H9 (cell line): ENCODE results near the gene GALNT15. TPM values are rescaled to one million over a fixed set of nuclear protein-coding genes. Genes with fewer than 3 reads are reported as not detected.

Experiments
- DNase-seq: peaks from one replicate; pipeline ENCODE4 v3.0.0-alpha.2; 2017
- H2AFZ ChIP-seq: one replicate; pipeline ENCODE4 v1.6.1; 2013; ENCODE audit warnings: mild to moderate bottlenecking, low read length, control low read depth, moderate library complexity
- H2AK5ac ChIP-seq: 2 replicates; pipeline ENCODE4 v1.6.1; 2013; ENCODE audit warnings: low read length, control low read depth, mixed read lengths; ENCODE audit not compliant: insufficient read length
- H2BK120ac ChIP-seq: one replicate; pipeline ENCODE4 v1.6.1; 2013; ENCODE audit warnings: low read depth, mild to moderate bottlenecking, low read length, control low read depth, inconsistent platforms; ENCODE audit not compliant: poor library complexity, severe bottlenecking
- H2BK12ac ChIP-seq: 2 replicates; pipeline ENCODE4 v1.6.1; 2013; ENCODE audit warnings: low read length, control low read depth, mixed read lengths, low read depth; ENCODE audit not compliant: insufficient read length
- H2BK15ac ChIP-seq: 2 replicates; pipeline ENCODE4 v1.6.1; 2013; ENCODE audit warnings: low read depth, low read length, control low read depth
- H2BK20ac ChIP-seq: one replicate; pipeline ENCODE4 v1.6.1; 2013; ENCODE audit warnings: low read depth, mild to moderate bottlenecking, low read length, control low read depth, inconsistent platforms; ENCODE audit not compliant: poor library complexity, severe bottlenecking
- H2BK5ac ChIP-seq: 2 replicates; pipeline ENCODE4 v1.6.1; 2013; ENCODE audit warnings: low read length, control low read depth, mixed read lengths; ENCODE audit not compliant: insufficient read length
- H3K14ac ChIP-seq: 2 replicates; pipeline ENCODE4 v1.6.1; 2013; ENCODE audit warnings: low read length, control low read depth; ENCODE audit not compliant: insufficient read depth
- H3K18ac ChIP-seq: 2 replicates; pipeline ENCODE4 v1.6.1; 2013; ENCODE audit warnings: low read depth, mild to moderate bottlenecking, mixed read lengths, low read length, control low read depth; ENCODE audit not compliant: insufficient read length
- H3K23ac ChIP-seq: 2 replicates; pipeline ENCODE4 v1.6.1; 2013; ENCODE audit warnings: low read length, control low read depth, mixed read lengths, low read depth; ENCODE audit not compliant: insufficient read length
- H3K23me2 ChIP-seq: 2 replicates; pipeline ENCODE4 v1.6.1; 2013; ENCODE audit warnings: low read depth, mild to moderate bottlenecking, mixed read lengths, low read length, control low read depth; ENCODE audit not compliant: insufficient read length, poor library complexity, severe bottlenecking
- H3K27ac ChIP-seq: 2 replicates; pipeline ENCODE4 v1.5.1; 2013; ENCODE audit warnings: low read length, control low read depth, mixed read lengths, low read depth; ENCODE audit not compliant: insufficient read length
- H3K27me3 ChIP-seq: 2 replicates; pipeline ENCODE4 v1.6.1; 2013; ENCODE audit warnings: low read length, control low read depth, inconsistent platforms; ENCODE audit not compliant: insufficient read depth
- H3K4ac ChIP-seq: 2 replicates; pipeline ENCODE4 v1.6.1; 2013; ENCODE audit warnings: low read depth, mild to moderate bottlenecking, control low read depth, inconsistent platforms, low read length, moderate library complexity
- H3K4me1 ChIP-seq: 2 replicates; pipeline ENCODE4 v1.6.1; 2013; ENCODE audit warnings: low read length, control low read depth, inconsistent platforms; ENCODE audit not compliant: insufficient read depth
- H3K4me2 ChIP-seq: 2 replicates; pipeline ENCODE4 v1.6.1; 2013; ENCODE audit warnings: low read length, control low read depth, mixed read lengths; ENCODE audit not compliant: insufficient read length, insufficient read depth
- H3K56ac ChIP-seq: 2 replicates; pipeline ENCODE4 v1.6.1; 2013; ENCODE audit warnings: low read depth, mild to moderate bottlenecking, mixed read lengths, low read length, control low read depth; ENCODE audit not compliant: insufficient read length
- H3K79me1 ChIP-seq: 2 replicates; pipeline ENCODE4 v1.6.1; 2013; ENCODE audit warnings: low read depth, mild to moderate bottlenecking, moderate library complexity, low read length, control low read depth, inconsistent platforms; ENCODE audit not compliant: insufficient read depth, poor library complexity, severe bottlenecking
- H3K79me2 ChIP-seq: 2 replicates; pipeline ENCODE4 v1.6.1; 2013; ENCODE audit warnings: low read length, control low read depth, inconsistent platforms; ENCODE audit not compliant: insufficient read depth
- H3K9ac ChIP-seq: 2 replicates; pipeline ENCODE4 v1.6.1; 2013; ENCODE audit warnings: low read length, control low read depth, mixed read lengths; ENCODE audit not compliant: insufficient read length; ENCODE audit errors: extremely low read depth
- H3K9me3 ChIP-seq: one replicate; pipeline ENCODE4 v1.6.1; 2013; ENCODE audit warnings: low read depth, low read length, inconsistent platforms; ENCODE audit not compliant: control insufficient read depth
- H3T11ph ChIP-seq: one replicate; pipeline ENCODE4 v1.6.1; 2013; ENCODE audit warnings: mild to moderate bottlenecking, low read length, control low read depth, inconsistent platforms
- H4K20me1 ChIP-seq: one replicate; pipeline ENCODE4 v1.6.1; 2013; ENCODE audit not compliant: control insufficient read depth, insufficient read length, insufficient read depth
- H4K5ac ChIP-seq: 2 replicates; pipeline ENCODE4 v1.6.1; 2013; ENCODE audit warnings: low read depth, mild to moderate bottlenecking, mixed read lengths, low read length, control low read depth; ENCODE audit not compliant: insufficient read length
- H4K8ac ChIP-seq: replicated peaks from 2 replicates; pipeline ENCODE4 v1.6.1; 2013; ENCODE audit warnings: low read length, control low read depth, mixed read lengths, low read depth; ENCODE audit not compliant: insufficient read length
- H4K91ac ChIP-seq: 2 replicates; pipeline ENCODE4 v1.6.1; 2013; ENCODE audit warnings: low read depth, mild to moderate bottlenecking, moderate library complexity, mixed read lengths, low read length, control low read depth; ENCODE audit not compliant: insufficient read length
- H3K27ac Mint-ChIP-seq, 3 experiments: 2 replicates in 2 of 3; 3 replicates in 1 of 3; pipeline ENCODE4 v1.8.0; 2020 to 2021; ENCODE audit warnings: mixed read lengths in 3 of 3, mild to moderate bottlenecking in 1 of 3, moderate library complexity in 1 of 3
- H3K27me3 Mint-ChIP-seq: 2 replicates; pipeline ENCODE4 v1.8.0; 2021; ENCODE audit warnings: low read depth, mild to moderate bottlenecking, moderate library complexity, mixed read lengths
- H3K36me3 Mint-ChIP-seq, 3 experiments: 2 replicates in 2 of 3; 3 replicates in 1 of 3; pipeline ENCODE4 v1.8.0; 2020 to 2021; ENCODE audit warnings: low read depth in 3 of 3, mixed read lengths in 3 of 3; ENCODE audit not compliant: insufficient read depth in 1 of 3
- H3K4me1 Mint-ChIP-seq, 2 experiments: 2 replicates each; pipeline ENCODE4 v1.8.0; 2020; ENCODE audit warnings: mixed read lengths in 2 of 2
- H3K4me3 Mint-ChIP-seq, 2 experiments: 2 replicates in 1 of 2; 3 replicates in 1 of 2; pipeline ENCODE4 v1.8.0; 2020 to 2021; ENCODE audit warnings: mild to moderate bottlenecking in 2 of 2, mixed read lengths in 2 of 2, moderate library complexity in 1 of 2
- H3K9me3 Mint-ChIP-seq, 2 experiments: 2 replicates in 1 of 2; 3 replicates in 1 of 2; pipeline ENCODE4 v1.8.0; 2020; ENCODE audit warnings: mild to moderate bottlenecking in 2 of 2, mixed read lengths in 2 of 2, moderate library complexity in 1 of 2
- CTCF ChIP-seq: fragments of 200-600 bp; sonication (generic); conservative IDR thresholded peaks from 3 replicates; pipeline ENCODE4 v1.8.0; 2021; ENCODE audit warnings: antibody characterized with exemption, mild to moderate bottlenecking
- WGBS: extraction: QIAGEN DNeasy Blood & Tissue Kit; methylation state at CpG from one replicate; pipeline ENCODE4 v1.1.7; 2013; ENCODE audit warnings: missing lambda C conversion rate, low lambda C conversion rate, mixed read lengths; ENCODE audit not compliant: insufficient read length; ENCODE audit errors: extremely low coverage; 5-methylcytosine and 5-hydroxymethylcytosine counted together
- total RNA-seq: library from RNA; stranded (reverse); gene quantifications from 2 replicates; pipeline ENCODE4 v1.2.1, GENCODE V29; 2021

GALNT15 gene
- total RNA-seq, 1 experiment from 2014 or later, result 0.04 TPM

GRCh38 chr3:16174976-16175901 lies 759 bp downstream of the GALNT15 start:
- Histone ChIP-seq H3K4me1 (no peaks in the 10 kb centered on the region), H3T11ph (no peak overlapping the region), H3K79me2 (no peaks in the 10 kb centered on the region), H3K27ac (no peak overlapping the region), H4K8ac (no peak overlapping the region), H3K4ac (no peak overlapping the region), H2AK5ac (no peak overlapping the region), H2BK5ac (no peak overlapping the region), H3K23ac (no peak overlapping the region), H4K91ac (no peak overlapping the region), H3K23me2 (no peaks in the 10 kb centered on the region), H3K56ac (no peak overlapping the region), H3K4me2 (no peak overlapping the region), H2BK15ac (no peak overlapping the region), H3K27me3 (no peaks in the 10 kb centered on the region), H2AFZ (no peak overlapping the region), H2BK12ac (no peak overlapping the region), H2BK120ac (no peak overlapping the region), H3K14ac (no peak overlapping the region), H4K20me1 (no peaks in the 10 kb centered on the region), H3K79me1 (no peaks in the 10 kb centered on the region), H3K9ac (no peak overlapping the region), H3K18ac (no peak overlapping the region), H2BK20ac (no peak overlapping the region), H4K5ac (no peak overlapping the region), H3K9me3 (no peaks in the 10 kb centered on the region)
- Mint-ChIP-seq H3K4me1 (peaks cover 7 to 13% of the 10 kb centered on the region in 2 experiments), H3K4me3 (no peak overlapping the region), H3K27ac (no peak overlapping the region), H3K36me3 (no peaks in the 10 kb centered on the region; a peak in 1 of 7 replicates), H3K27me3 (peaks cover 27% of the 10 kb centered on the region), H3K9me3 (no peaks in the 10 kb centered on the region)
- no CpG with 5 or more reads among the region's 19 CpGs for WGBS
- peak; percentile 26 for DNase-seq
- TF ChIP-seq CTCF, result no peak
